ENCODE data around the gene NUMA1. TPM values are rescaled to one million over a fixed set of nuclear protein-coding genes. Genes with fewer than 3 reads are reported as not detected.

NUMA1 gene
- total RNA-seq, 1 donor from 2014 or later = 112 TPM

DNA sequence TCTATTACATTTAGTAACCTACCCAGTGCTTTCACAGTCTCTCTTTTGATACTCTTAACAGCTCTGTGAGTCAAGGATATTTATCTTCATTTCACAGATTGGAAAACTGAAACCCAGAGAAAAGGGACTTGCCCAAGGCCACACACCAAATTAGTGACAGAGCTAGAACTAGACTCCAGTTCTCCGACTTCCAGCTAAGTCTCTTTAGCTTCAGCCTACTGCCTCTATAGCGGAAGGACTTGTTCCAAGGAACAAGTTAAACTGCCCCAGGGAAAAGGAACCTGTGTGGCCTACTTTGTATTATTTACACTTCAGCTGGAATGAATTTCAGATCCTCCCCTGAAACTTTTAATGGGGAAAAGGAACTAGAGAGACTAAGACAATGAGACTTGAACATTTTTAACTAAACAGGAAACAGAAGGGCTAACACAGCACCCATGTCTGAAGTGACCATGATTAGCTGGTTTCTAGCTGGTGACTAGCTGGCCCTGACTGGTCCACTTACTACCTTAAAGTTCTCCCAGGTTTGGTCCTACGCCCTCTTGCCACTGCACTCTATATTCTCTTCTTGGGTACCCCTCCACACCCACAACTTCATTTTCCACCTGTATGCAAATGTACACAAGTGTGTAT lies 1.6 kb upstream of the NUMA1 start:
- Mint-ChIP-seq H3K4me3 (ENCODE audit: unreplicated experiment) (peak overlapping the region; percentile 89), H3K9me3 (ENCODE audit: low read depth) (no peaks in the 10 kb centered on the region), H3K27ac (ENCODE audit: unreplicated experiment) (peak overlapping the region; percentile 72), H3K36me3 (ENCODE audit: low read depth) (no peaks in the 10 kb centered on the region), H3K27me3 (ENCODE audit: low read depth) (no peaks in the 10 kb centered on the region), H3K4me1 (ENCODE audit: low read depth) (peaks cover 29% of the 10 kb centered on the region)
- no peak for DNase-seq (ENCODE audit: low spot score)
- TF ChIP-seq, protein P1, sequence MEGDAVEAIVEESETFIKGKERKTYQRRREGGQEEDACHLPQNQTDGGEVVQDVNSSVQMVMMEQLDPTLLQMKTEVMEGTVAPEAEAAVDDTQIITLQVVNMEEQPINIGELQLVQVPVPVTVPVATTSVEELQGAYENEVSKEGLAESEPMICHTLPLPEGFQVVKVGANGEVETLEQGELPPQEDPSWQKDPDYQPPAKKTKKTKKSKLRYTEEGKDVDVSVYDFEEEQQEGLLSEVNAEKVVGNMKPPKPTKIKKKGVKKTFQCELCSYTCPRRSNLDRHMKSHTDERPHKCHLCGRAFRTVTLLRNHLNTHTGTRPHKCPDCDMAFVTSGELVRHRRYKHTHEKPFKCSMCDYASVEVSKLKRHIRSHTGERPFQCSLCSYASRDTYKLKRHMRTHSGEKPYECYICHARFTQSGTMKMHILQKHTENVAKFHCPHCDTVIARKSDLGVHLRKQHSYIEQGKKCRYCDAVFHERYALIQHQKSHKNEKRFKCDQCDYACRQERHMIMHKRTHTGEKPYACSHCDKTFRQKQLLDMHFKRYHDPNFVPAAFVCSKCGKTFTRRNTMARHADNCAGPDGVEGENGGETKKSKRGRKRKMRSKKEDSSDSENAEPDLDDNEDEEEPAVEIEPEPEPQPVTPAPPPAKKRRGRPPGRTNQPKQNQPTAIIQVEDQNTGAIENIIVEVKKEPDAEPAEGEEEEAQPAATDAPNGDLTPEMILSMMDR (IDR thresholded peaks at IDR 0.05) = no peak

DNA sequence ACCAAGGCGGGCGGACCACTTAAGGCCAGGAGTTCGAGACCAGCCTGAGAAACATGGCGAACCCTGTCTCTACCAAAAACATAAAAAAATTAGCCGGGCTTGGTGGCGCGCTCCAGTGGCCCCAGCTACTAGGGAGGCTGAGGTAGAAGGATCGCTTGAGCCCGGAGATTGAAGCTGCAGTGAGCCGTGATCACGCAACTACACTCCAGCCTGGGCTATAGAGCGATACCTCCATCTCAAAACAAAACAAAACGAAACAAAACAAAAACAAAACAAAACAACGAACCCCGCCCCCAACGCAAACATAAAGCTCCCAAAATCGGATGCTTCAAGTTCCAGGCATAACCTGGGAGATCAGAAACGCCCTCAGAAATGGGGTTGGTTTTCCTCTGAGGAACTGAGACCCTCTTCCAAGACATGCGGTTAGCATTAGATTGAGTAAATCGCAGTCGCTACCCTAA lies 872 bp upstream of the NUMA1 start:
- H3K4me1 Mint-ChIP-seq (ENCODE audit: low read depth) = peaks cover 29% of the 10 kb centered on the region
- no peaks in the 10 kb centered on the region for H3K27me3 Mint-ChIP-seq (ENCODE audit: low read depth)
- peak overlapping the region; percentile 93 for H3K27ac Mint-ChIP-seq (ENCODE audit: unreplicated experiment)
- H3K36me3 Mint-ChIP-seq (ENCODE audit: low read depth) = no peaks in the 10 kb centered on the region
- DNase-seq (ENCODE audit: low spot score) = no peak
- no peaks in the 10 kb centered on the region for H3K9me3 Mint-ChIP-seq (ENCODE audit: low read depth)
- peak overlapping the region; percentile 89 for H3K4me3 Mint-ChIP-seq (ENCODE audit: unreplicated experiment)
- TF ChIP-seq, protein P1 (IDR thresholded peaks at IDR 0.05) = no peak

DNA sequence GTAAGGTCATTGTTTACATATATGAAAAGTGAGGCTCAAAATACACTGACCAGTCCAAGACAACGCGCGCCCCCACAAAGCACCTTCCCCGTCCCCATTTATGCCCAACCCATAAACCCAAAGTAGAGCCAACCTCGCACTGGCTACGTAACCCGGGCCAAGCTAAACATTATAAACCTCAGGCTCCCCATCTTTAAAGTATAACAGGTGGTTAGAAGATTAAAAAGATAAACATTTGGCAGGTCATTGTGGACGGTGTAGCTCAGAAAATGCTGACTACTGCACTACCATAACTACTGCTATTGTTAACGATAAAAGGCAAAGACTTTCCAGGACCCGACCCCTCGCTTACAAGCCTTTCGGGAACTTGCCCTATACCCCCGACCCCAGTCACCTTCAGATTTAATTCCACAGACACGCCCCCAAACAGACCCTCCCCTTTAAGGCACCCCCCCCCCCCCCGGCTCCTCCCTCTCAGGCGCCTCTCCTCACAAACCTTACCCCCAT lies 470 bp downstream of the NUMA1 start:
- Mint-ChIP-seq H3K27me3 (ENCODE audit: low read depth) (no peaks in the 10 kb centered on the region), H3K4me3 (ENCODE audit: unreplicated experiment) (peak overlapping the region; percentile 89), H3K27ac (ENCODE audit: unreplicated experiment) (peak overlapping the region; percentile 93), H3K9me3 (ENCODE audit: low read depth) (no peaks in the 10 kb centered on the region), H3K36me3 (ENCODE audit: low read depth) (no peaks in the 10 kb centered on the region), H3K4me1 (ENCODE audit: low read depth) (peaks cover 29% of the 10 kb centered on the region)
- TF ChIP-seq, protein P1 (IDR thresholded peaks at IDR 0.05) = no peak
- DNase-seq (ENCODE audit: low spot score) = no peak

DNA sequence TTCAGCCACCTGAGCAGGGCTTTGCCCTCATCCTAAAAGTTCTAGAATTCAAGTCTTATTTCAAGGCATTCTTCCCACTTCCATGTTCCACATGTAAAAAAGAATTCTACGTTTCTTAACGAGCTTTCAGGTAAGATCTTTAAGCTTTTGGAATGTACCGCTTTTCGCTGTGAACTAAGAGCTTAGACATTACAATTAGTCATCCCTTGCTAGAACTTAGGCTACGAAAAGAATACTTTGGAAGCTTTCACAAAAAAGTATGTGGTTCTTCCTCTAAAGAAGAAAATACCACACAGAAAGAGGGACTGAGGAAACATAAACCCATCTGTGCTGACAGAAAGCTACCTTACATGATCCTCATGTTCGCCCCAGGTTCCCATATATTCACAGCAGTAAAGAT lies 1.9 kb downstream of the NUMA1 start:
- no peak for DNase-seq (ENCODE audit: low spot score)
- peak overlapping the region; percentile 89 for H3K4me3 Mint-ChIP-seq (ENCODE audit: unreplicated experiment)
- H3K27me3 Mint-ChIP-seq (ENCODE audit: low read depth) = no peaks in the 10 kb centered on the region
- no peaks in the 10 kb centered on the region for H3K36me3 Mint-ChIP-seq (ENCODE audit: low read depth)
- peaks cover 30% of the 10 kb centered on the region for H3K4me1 Mint-ChIP-seq (ENCODE audit: low read depth)
- H3K9me3 Mint-ChIP-seq (ENCODE audit: low read depth) = no peaks in the 10 kb centered on the region
- H3K27ac Mint-ChIP-seq (ENCODE audit: unreplicated experiment) = peak overlapping the region; percentile 93
- TF ChIP-seq, protein P1 (IDR thresholded peaks at IDR 0.05) = no peak

DNA sequence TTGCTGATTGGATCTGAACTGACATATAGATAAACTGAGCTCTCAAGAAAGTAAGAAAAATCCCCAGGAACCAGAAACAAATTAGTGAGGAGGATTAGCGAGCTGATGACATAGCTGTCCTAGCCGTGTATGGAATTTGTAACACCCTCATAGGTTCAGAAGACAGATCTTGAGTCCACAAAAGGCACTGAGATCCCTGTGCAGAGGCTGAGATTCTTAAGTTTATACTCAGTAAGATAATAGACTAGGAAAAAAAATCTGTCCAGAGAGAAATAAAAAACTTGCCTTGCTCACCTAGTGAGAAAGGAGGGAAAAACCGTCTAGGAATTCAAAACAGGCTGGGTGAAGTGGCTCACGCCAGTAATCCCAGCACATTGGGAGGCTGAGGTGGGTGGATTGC lies 4.6 kb downstream of the NUMA1 start:
- Mint-ChIP-seq H3K4me3 (ENCODE audit: unreplicated experiment) (no peak overlapping the region), H3K36me3 (ENCODE audit: low read depth) (no peaks in the 10 kb centered on the region), H3K27ac (ENCODE audit: unreplicated experiment) (no peak overlapping the region), H3K4me1 (ENCODE audit: low read depth) (peaks cover 44% of the 10 kb centered on the region), H3K27me3 (ENCODE audit: low read depth) (no peaks in the 10 kb centered on the region), H3K9me3 (ENCODE audit: low read depth) (no peaks in the 10 kb centered on the region)
- TF ChIP-seq, protein P1 (IDR thresholded peaks at IDR 0.05) = no peak
- no peak for DNase-seq (ENCODE audit: low spot score)
